Peyer's patch (tissue), 4 donors: ENCODE data around the gene MRPL50. TPM values are rescaled to one million over a fixed set of nuclear protein-coding genes. Genes with fewer than 3 reads are reported as not detected.

Experiments used
- DNase-seq, 3 donors: peaks; one replicate each; pipeline ENCODE4 v3.0.0-alpha.2; 2017 to 2019
- H3K27ac ChIP-seq, 4 donors: fragments of 200-600 bp; sonication (generic); one replicate each; pipeline ENCODE4 v1.5.1; 2016 to 2019
- H3K27me3 ChIP-seq, 2 donors: fragments of 200-600 bp; sonication (generic); one replicate each; pipeline ENCODE4 v1.5.1; 2019
- H3K36me3 ChIP-seq, 3 donors: fragments of 200-600 bp; sonication (generic); one replicate each; pipeline ENCODE4 v1.5.1; 2016 to 2019
- H3K4me1 ChIP-seq, 4 donors: fragments of 200-600 bp; sonication (generic); one replicate each; pipeline ENCODE4 v1.5.1; 2016 to 2019
- H3K4me3 ChIP-seq, 4 donors: fragments of 200-600 bp; sonication (generic); 1 replicate in 3 of 4; 2 replicates in 1 of 4; pipeline ENCODE4 v1.5.1; 2016 to 2019; ENCODE audit warnings: mild to moderate bottlenecking in 1 of 4
- H3K9me3 ChIP-seq, 4 donors: fragments of 200-600 bp; sonication (generic); one replicate each; pipeline ENCODE4 v1.5.1; 2016 to 2019; ENCODE audit warnings: mild to moderate bottlenecking in 1 of 4
- CTCF ChIP-seq, 6 experiments: fragments of 450-650 bp in 4 of 6; fragments of 200-600 bp in 2 of 6; sonication (generic) in 1 of 6; IDR thresholded peaks; one replicate each; pipeline ENCODE4 v1.5.1; 2017 to 2019; ENCODE audit warnings: antibody characterized with exemption in 6 of 6, mild to moderate bottlenecking in 3 of 6, moderate library complexity in 1 of 6
- POLR2A ChIP-seq, 2 donors: fragments of 450-650 bp; IDR thresholded peaks; one replicate each; pipeline ENCODE4 v1.5.1; 2017; ENCODE audit warnings: antibody characterized with exemption in 2 of 2, mild to moderate bottlenecking in 2 of 2, moderate library complexity in 2 of 2
- total RNA-seq, 4 donors: library from RNA; depleted of rRNA; stranded (reverse); fragments of >200 nt; gene quantifications; one replicate each; pipeline ENCODE4 v1.1.0, GENCODE V29; 2016

The MRPL50 gene
- total RNA-seq, 4 donors from 2014 or later: 5.3 to 10.7 (median 8.9) TPM

DNA sequence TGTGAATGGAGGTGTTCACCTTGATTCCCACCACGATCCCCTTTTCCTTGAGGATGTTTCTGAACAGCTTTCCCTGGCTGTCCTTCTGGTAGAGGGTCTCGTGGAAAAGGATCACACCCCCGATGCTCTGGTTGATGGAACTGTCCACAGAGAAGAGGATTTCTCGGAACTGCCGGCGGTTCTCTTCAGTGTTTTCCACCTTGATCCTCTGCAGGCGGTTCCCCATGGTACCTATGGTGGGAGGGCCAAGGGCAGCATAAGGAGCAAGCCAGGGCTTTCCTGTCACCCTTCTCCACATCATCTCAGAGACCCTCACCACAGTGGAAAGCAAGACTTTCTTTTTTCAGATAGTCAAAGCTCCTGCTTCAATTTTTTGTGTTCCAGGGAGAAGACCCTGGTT, 31.3 kb upstream of the MRPL50 start:
- peaks cover 0 to 68% (median 0%) of the 10 kb centered on the region in 3 donors for H3K36me3 ChIP-seq
- no peak overlapping the region for H3K4me3 ChIP-seq
- TF ChIP-seq CTCF (IDR thresholded peaks at IDR 0.05): no peak
- TF ChIP-seq POLR2A (IDR thresholded peaks at IDR 0.05): no peak
- peaks cover 0 to 5% (median 0%) of the 10 kb centered on the region in 4 donors for H3K4me1 ChIP-seq
- DNase-seq: no peak
- no peaks in the 10 kb centered on the region for H3K9me3 ChIP-seq
- no peaks in the 10 kb centered on the region for H3K27me3 ChIP-seq
- H3K27ac ChIP-seq: peak overlapping the region in 1 of 4 donors; percentile 83

- Histone ChIP-seq H3K27me3 (no peaks in the 10 kb centered on the region), H3K4me1 (peaks cover 0 to 5% (median 0%) of the 10 kb centered on the region in 4 donors), H3K27ac (peak overlapping the region in 2 of 4 donors; percentile 13 to 36), H3K9me3 (no peaks in the 10 kb centered on the region), H3K4me3 (no peak overlapping the region), H3K36me3 (peaks cover 0 to 67% (median 0%) of the 10 kb centered on the region in 3 donors)
- TF ChIP-seq POLR2A (IDR thresholded peaks at IDR 0.05) (no peak), CTCF (IDR thresholded peaks at IDR 0.05) (no peak)
- no peak for DNase-seq
Measured at GRCh38 chr9:101428909-101429308, 30.5 kb upstream of the MRPL50 start.

- DNase-seq: no peak
- TF ChIP-seq CTCF (IDR thresholded peaks at IDR 0.05): no peak
- no peak for TF ChIP-seq POLR2A (IDR thresholded peaks at IDR 0.05)
- H3K27me3 ChIP-seq: no peaks in the 10 kb centered on the region
- H3K4me3 ChIP-seq: no peak overlapping the region
- no peaks in the 10 kb centered on the region for H3K9me3 ChIP-seq
- H3K27ac ChIP-seq: peak overlapping the region in 2 of 4 donors; percentile 13 to 54
- H3K4me1 ChIP-seq: peaks cover 0 to 5% (median 0%) of the 10 kb centered on the region in 4 donors
- H3K36me3 ChIP-seq: peaks cover 0 to 72% (median 0%) of the 10 kb centered on the region in 3 donors
Measured at GRCh38 chr9:101427957-101428655, 29.7 kb upstream of the MRPL50 start.

- TF ChIP-seq CTCF (IDR thresholded peaks at IDR 0.05) (no peak), POLR2A (IDR thresholded peaks at IDR 0.05) (no peak)
Measured at GRCh38 chr9:101427358-101427757, 28.9 kb upstream of the MRPL50 start.

GRCh38 chr9:101421653-101422065, 23.2 kb upstream of the MRPL50 start:
- TF ChIP-seq CTCF (IDR thresholded peaks at IDR 0.05) (no peak), POLR2A (IDR thresholded peaks at IDR 0.05) (no peak)
- Histone ChIP-seq H3K4me3 (no peak overlapping the region), H3K36me3 (peaks cover 0 to 33% (median 0%) of the 10 kb centered on the region in 3 donors), H3K27me3 (no peaks in the 10 kb centered on the region), H3K9me3 (no peaks in the 10 kb centered on the region), H3K4me1 (peaks cover 0 to 3% (median 0%) of the 10 kb centered on the region in 4 donors), H3K27ac (no peak overlapping the region)
- peak in 1 of 3 donors; percentile 51 for DNase-seq

More at GRCh38 chr9:101427358-101427757, 28.9 kb upstream of the MRPL50 start:
- Histone ChIP-seq H3K4me3 (no peak overlapping the region), H3K27me3 (no peaks in the 10 kb centered on the region), H3K36me3 (peaks cover 0 to 76% (median 0%) of the 10 kb centered on the region in 3 donors), H3K9me3 (no peaks in the 10 kb centered on the region), H3K27ac (peak overlapping the region in 3 of 4 donors; percentile 1 to 54 (median 13)), H3K4me1 (peaks cover 0 to 5% (median 0%) of the 10 kb centered on the region in 4 donors)
- DNase-seq: no peak
